ENCODE measurements around the gene PTPN13.

The PTPN13 gene

DNA sequence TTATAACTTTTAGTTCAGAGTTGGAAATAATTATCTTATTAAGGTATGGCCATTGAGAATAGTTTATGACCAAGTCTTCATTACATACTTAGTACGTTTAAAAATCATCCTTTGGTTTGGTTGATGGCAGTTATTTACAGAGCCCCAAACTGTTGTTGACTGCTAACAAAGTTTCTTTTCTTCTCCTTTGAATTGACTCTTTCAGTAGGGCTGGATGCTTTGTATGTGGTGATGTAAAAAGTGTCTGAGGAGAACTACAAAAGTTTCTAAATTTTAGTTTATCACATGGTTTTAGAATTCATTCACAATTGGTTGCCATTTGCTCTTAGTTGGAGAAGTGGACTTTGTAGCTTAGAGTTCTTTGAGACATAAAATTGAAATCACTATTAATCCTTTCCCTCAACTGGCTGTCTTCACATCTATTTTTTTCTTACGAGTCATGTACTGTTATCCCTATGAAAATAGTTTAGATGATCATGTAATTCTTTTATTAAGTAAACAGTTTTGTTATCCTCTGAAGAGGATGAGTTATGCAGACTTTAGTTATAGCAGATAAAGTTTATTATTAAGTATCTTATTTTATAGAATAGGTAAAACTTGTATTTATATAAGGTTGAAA lies 14.8 kb downstream of the PTPN13 start:
- Mint-ChIP-seq H3K27me3 (peaks cover 4% of the 10 kb centered on the region), H3K9me3 (ENCODE audit: low read depth) (no peaks in the 10 kb centered on the region), H3K4me1 (ENCODE audit: low read depth) (no peaks in the 10 kb centered on the region), H3K36me3 (no peaks in the 10 kb centered on the region), H3K4me3 (no peak overlapping the region), H3K27ac (no peak overlapping the region)

DNA sequence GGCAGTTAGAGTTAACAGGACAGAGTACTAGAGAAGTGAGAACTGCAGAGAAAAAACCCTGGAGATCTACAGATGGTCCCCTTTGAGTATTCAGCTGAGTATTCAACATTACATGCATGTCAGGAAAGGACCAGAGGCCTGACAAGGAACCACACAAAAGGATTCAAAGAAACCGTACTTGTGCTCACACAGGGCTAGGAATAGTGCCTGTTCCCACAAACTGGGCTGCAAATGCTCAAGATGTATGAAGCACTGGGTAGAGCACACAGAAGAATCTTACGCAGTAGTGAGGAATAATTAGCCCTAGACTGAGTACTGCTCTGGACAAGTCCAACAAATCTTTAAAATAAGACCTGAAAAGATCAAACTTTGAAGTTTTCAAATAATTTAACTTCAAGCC lies 17.6 kb downstream of the PTPN13 start:
- no peak overlapping the region for H3K4me3 Mint-ChIP-seq
- H3K27me3 Mint-ChIP-seq: no peaks in the 10 kb centered on the region
- H3K27ac Mint-ChIP-seq: no peak overlapping the region
- no peaks in the 10 kb centered on the region for H3K9me3 Mint-ChIP-seq (ENCODE audit: low read depth)
- H3K36me3 Mint-ChIP-seq: no peaks in the 10 kb centered on the region
- no peaks in the 10 kb centered on the region for H3K4me1 Mint-ChIP-seq (ENCODE audit: low read depth)

- Mint-ChIP-seq H3K36me3 (no peaks in the 10 kb centered on the region), H3K27me3 (peaks cover under 1% of the 10 kb centered on the region), H3K4me3 (no peak overlapping the region), H3K27ac (no peak overlapping the region), H3K9me3 (ENCODE audit: low read depth) (no peaks in the 10 kb centered on the region), H3K4me1 (ENCODE audit: low read depth) (no peaks in the 10 kb centered on the region)
Observed at GRCh38 chr4:86613734-86614133, 19.6 kb downstream of the PTPN13 start.

- Mint-ChIP-seq H3K27me3 (peaks cover 5% of the 10 kb centered on the region), H3K4me3 (no peak overlapping the region), H3K9me3 (ENCODE audit: low read depth) (no peaks in the 10 kb centered on the region), H3K27ac (no peak overlapping the region), H3K4me1 (ENCODE audit: low read depth) (no peaks in the 10 kb centered on the region), H3K36me3 (no peaks in the 10 kb centered on the region)
Observed at GRCh38 chr4:86614865-86615264, 20.8 kb downstream of the PTPN13 start.

DNA sequence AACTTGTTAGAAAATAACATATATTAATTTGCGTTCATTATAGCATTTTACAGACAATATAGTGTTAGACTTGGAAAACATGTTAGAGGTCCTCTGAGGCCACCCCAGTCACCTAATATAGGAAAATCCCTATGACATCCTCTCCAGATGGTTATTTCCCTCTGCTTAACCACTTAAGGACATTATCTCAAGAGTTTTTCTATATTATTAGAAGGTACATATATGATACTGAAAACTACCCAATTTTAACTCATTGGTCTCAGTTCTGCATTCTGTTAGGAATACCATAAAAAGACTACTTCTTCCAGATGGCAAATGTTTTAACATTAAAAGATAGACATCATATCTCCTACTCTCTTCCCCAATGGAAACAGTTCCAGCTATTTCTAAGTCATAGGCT lies 21.4 kb downstream of the PTPN13 start:
- Mint-ChIP-seq H3K36me3 (no peaks in the 10 kb centered on the region), H3K9me3 (ENCODE audit: low read depth) (no peaks in the 10 kb centered on the region), H3K4me1 (ENCODE audit: low read depth) (no peaks in the 10 kb centered on the region), H3K27me3 (peaks cover 5% of the 10 kb centered on the region), H3K27ac (no peak overlapping the region), H3K4me3 (no peak overlapping the region)

GRCh38 chr4:86619656-86620055 lies 25.5 kb downstream of the PTPN13 start:
- no peaks in the 10 kb centered on the region for H3K9me3 Mint-ChIP-seq (ENCODE audit: low read depth)

DNA sequence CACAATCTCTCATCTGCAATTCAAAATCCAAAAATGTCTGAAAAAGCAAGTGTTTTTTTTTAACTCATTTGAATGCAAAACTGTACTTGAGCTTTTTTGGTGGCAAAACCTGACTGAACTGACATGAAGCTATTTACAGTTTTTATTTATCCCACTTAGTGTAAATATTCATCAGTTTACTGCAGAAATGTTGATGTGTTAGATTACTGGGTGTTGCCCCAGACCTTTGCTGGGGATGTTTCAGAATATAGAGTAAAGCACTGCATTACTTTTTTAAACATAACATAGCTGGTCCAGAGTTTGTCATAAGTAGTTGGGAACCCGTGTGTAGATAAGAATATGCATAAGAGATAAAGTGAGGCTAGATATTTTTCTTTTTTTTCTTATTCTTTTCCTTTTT lies 27.3 kb downstream of the PTPN13 start:
- H3K9me3 Mint-ChIP-seq (ENCODE audit: low read depth): no peaks in the 10 kb centered on the region
- peaks cover 5% of the 10 kb centered on the region for H3K27me3 Mint-ChIP-seq
- no peaks in the 10 kb centered on the region for H3K36me3 Mint-ChIP-seq
- H3K4me3 Mint-ChIP-seq: no peak overlapping the region
- H3K27ac Mint-ChIP-seq: no peak overlapping the region
- no peaks in the 10 kb centered on the region for H3K4me1 Mint-ChIP-seq (ENCODE audit: low read depth)

More at GRCh38 chr4:86619656-86620055, 25.5 kb downstream of the PTPN13 start:
- Mint-ChIP-seq H3K4me1 (ENCODE audit: low read depth) (no peaks in the 10 kb centered on the region), H3K27ac (no peak overlapping the region), H3K36me3 (no peaks in the 10 kb centered on the region), H3K27me3 (peaks cover 5% of the 10 kb centered on the region), H3K4me3 (no peak overlapping the region)

- Mint-ChIP-seq H3K27ac (no peak overlapping the region), H3K27me3 (no peaks in the 10 kb centered on the region), H3K36me3 (no peaks in the 10 kb centered on the region), H3K4me3 (no peak overlapping the region), H3K4me1 (ENCODE audit: low read depth) (no peaks in the 10 kb centered on the region), H3K9me3 (ENCODE audit: low read depth) (no peaks in the 10 kb centered on the region)
Observed at GRCh38 chr4:86626066-86626465, 32.0 kb downstream of the PTPN13 start.

DNA sequence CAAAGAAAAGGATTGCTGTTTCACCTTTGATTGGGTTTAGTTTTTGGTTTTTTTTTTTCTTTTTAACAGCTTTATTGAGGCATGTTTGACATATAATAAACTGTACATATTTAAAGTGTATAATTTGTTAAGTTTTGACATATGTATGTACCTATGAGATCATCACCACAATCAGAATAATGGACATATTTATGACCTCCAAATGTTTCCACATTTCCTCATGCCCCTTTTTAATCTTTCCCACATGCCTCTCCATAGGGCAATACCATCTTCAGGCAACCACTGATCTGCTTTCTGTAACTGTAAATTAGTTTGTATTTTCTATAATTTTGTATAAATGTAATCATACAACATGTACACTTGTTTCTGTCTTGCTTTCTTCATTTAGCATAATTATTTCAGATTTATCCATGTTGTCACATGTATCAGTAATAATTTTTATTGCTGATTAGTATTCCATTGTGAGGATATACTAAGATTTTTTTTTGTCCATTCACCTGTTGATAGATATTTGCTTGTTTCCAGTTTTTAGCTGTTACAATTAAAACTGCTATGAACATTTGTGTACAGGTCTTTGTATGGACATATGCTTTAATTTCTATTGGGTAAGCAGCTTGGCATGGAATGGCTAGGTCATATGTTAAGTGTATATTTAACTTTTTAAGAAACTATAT lies 33.5 kb downstream of the PTPN13 start:
- Mint-ChIP-seq H3K9me3 (ENCODE audit: low read depth) (no peaks in the 10 kb centered on the region), H3K4me3 (no peak overlapping the region), H3K4me1 (ENCODE audit: low read depth) (no peaks in the 10 kb centered on the region), H3K27ac (no peak overlapping the region), H3K27me3 (no peaks in the 10 kb centered on the region), H3K36me3 (no peaks in the 10 kb centered on the region)

DNA sequence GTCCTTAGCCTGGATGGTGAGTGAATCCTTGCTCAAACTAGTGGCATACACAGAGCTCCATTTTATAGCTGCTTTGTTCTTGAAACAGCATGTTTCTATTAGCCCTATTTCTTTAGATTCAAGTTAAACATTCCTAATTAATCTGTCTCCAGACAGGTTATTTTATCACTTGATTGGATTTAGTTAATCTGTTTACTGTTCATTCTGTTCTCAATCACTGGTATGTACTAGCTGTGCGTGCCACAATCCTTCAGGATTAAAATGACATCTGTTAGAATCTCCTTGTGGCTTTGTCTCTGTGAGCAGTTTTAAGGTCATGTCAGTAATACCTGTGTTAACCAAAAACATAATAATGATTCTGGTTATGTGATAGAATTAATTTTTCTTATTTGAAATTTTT lies 36.5 kb downstream of the PTPN13 start:
- Mint-ChIP-seq H3K9me3 (ENCODE audit: low read depth) (no peaks in the 10 kb centered on the region), H3K27me3 (peaks cover 1% of the 10 kb centered on the region), H3K27ac (no peak overlapping the region), H3K4me3 (no peak overlapping the region), H3K36me3 (no peaks in the 10 kb centered on the region), H3K4me1 (ENCODE audit: low read depth) (no peaks in the 10 kb centered on the region)

DNA sequence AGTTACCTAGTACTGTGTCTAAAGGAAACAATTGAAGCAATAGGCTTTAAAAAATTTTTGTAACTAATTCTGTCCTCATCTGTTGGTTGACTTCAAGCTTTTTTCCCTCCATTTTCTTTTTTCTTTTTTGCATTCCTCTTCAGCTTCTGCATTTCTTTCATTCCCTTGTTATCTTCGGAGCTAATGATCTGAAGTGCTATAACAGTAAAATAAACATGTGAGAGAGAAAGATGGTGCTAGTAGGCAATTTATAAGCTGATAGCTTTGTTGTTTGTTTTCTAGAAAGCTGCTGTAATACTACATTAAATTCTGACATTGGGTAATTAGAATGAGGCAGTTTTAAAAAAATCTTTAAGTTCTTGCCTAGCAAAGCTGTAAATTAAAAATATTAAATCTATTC lies 37.1 kb downstream of the PTPN13 start:
- Mint-ChIP-seq H3K27me3 (peaks cover 1% of the 10 kb centered on the region), H3K36me3 (no peaks in the 10 kb centered on the region), H3K4me1 (ENCODE audit: low read depth) (no peaks in the 10 kb centered on the region), H3K9me3 (ENCODE audit: low read depth) (peaks cover 4% of the 10 kb centered on the region), H3K4me3 (no peak overlapping the region), H3K27ac (no peak overlapping the region)

- H3K36me3 Mint-ChIP-seq: no peaks in the 10 kb centered on the region
- peaks cover 1% of the 10 kb centered on the region for H3K27me3 Mint-ChIP-seq
- no peak overlapping the region for H3K4me3 Mint-ChIP-seq
- no peak overlapping the region for H3K27ac Mint-ChIP-seq
- H3K4me1 Mint-ChIP-seq (ENCODE audit: low read depth): no peaks in the 10 kb centered on the region
- H3K9me3 Mint-ChIP-seq (ENCODE audit: low read depth): peaks cover 9% of the 10 kb centered on the region
Observed at GRCh38 chr4:86633854-86634253, 39.7 kb downstream of the PTPN13 start.

DNA sequence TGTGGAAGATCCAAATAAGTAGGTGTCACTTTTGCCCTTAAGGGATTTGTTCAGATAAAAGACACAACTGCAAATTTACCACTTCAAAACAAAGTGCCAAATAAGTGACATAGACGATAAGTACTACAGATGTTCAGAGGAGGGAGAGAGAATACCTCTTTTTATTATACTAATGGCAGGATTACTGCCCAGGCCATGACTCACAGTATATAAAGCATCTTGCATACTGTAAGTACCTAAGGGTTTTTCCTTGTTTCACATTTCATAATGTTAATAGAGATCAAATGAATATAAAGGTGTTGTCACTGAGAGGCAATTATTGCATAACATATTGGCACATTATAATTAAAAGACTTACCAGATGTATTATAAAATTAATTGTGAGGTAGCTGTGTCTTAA lies 46.4 kb downstream of the PTPN13 start:
- Mint-ChIP-seq H3K27ac (no peak overlapping the region), H3K9me3 (ENCODE audit: low read depth) (peaks cover 9% of the 10 kb centered on the region), H3K36me3 (no peaks in the 10 kb centered on the region), H3K27me3 (no peaks in the 10 kb centered on the region), H3K4me1 (ENCODE audit: low read depth) (no peaks in the 10 kb centered on the region), H3K4me3 (no peak overlapping the region)

DNA sequence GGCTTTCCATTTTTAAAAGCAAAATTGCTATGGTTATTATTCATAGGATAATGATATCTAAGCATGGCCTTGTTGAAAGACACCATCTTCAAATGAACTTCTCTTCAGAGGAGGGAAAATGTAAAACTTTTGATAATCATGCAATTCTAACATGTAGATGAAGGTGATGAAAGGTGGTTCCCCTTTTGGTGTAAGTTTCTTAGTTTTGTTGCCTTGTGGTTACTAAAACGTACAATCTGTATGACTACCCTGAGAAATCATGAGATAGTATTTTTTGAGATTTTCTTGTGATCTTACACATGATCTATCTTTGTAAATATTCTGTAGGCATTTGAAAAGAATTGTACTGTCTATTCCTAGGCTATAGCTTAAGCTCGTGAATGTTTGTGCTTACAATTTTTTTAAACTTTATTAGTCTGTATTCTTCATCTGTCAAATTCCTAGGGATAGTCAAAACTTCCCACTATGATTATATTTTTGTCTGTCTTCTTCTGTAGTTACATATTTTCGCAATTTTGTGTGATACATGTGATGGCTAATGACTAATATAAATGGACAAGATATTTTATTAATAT lies 47.5 kb downstream of the PTPN13 start:
- Mint-ChIP-seq H3K36me3 (no peaks in the 10 kb centered on the region), H3K27me3 (no peaks in the 10 kb centered on the region), H3K4me3 (no peak overlapping the region), H3K9me3 (ENCODE audit: low read depth) (peaks cover under 1% of the 10 kb centered on the region), H3K27ac (no peak overlapping the region), H3K4me1 (ENCODE audit: low read depth) (no peaks in the 10 kb centered on the region)

DNA sequence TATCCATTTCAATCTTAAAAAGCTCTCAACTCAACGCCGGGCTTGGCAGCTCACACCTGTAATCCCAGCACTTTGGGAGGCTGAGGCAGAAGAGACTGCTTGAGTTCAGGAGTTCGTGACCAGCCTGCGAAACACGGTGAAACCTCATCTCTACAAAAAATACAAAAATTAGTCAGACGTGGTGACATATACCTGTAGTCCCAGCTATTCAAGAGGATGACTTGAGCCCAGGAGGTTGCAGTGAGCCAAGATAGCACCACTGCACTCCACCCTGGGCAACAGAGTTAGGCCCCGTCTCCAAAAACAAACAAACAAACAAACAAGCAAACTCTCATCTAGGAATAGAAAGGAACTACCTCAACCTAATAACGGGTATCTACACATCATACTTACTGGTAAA lies 50.8 kb downstream of the PTPN13 start:
- Mint-ChIP-seq H3K27ac (no peak overlapping the region), H3K4me3 (no peak overlapping the region), H3K4me1 (ENCODE audit: low read depth) (no peaks in the 10 kb centered on the region), H3K27me3 (no peaks in the 10 kb centered on the region), H3K9me3 (ENCODE audit: low read depth) (no peaks in the 10 kb centered on the region), H3K36me3 (no peaks in the 10 kb centered on the region)
